ENCODE results near the gene ACOT9. TPM values are rescaled to one million over a fixed set of nuclear protein-coding genes. Genes with fewer than 3 reads are reported as not detected.

The ACOT9 gene, protein sequence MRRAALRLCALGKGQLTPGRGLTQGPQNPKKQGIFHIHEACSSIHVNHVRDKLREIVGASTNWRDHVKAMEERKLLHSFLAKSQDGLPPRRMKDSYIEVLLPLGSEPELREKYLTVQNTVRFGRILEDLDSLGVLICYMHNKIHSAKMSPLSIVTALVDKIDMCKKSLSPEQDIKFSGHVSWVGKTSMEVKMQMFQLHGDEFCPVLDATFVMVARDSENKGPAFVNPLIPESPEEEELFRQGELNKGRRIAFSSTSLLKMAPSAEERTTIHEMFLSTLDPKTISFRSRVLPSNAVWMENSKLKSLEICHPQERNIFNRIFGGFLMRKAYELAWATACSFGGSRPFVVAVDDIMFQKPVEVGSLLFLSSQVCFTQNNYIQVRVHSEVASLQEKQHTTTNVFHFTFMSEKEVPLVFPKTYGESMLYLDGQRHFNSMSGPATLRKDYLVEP
- 71.5 and 79.5 TPM in 2 replicates for total RNA-seq

GRCh38 chrX:23742697-23743622, at the start of gene ACOT9:
Gene ACOT9, minus strand, starts transcription at chrX:23743276. Its CDS starts 132 bp downstream, at chrX:23743144.

GRCh38 chrX:23782863-23783588, 40.0 kb upstream of the ACOT9 start, which contains the start of gene SAT1:
Gene SAT1, plus strand, starts transcription at chrX:23783173. Its CDS starts 179 bp downstream, at chrX:23783352.

GRCh38 chrX:23667239-23668177, 75.6 kb downstream of the ACOT9 start, which contains the start of gene PRDX4:
Gene PRDX4, plus strand, starts transcription at chrX:23667493. Its CDS starts 78 bp downstream, at chrX:23667571.

Other genes starting within 250 kb of the ACOT9 start
- 148 and 208 TPM in 2 replicates for gene PRDX4, start 75.8 kb downstream of the ACOT9 start, total RNA-seq
- 247 and 284 TPM in 2 replicates for gene SAT1, start 39.9 kb upstream of the ACOT9 start, total RNA-seq
- 11.1 and 12.4 TPM in 2 replicates for gene APOO, start 164.7 kb upstream of the ACOT9 start, total RNA-seq
- not detected in 2 replicates for gene CXorf58, start 164.7 kb upstream of the ACOT9 start, total RNA-seq